Mucosa of descending colon (tissue), 3 donors: ENCODE data around the gene DIAPH2. TPM values are rescaled to one million over a fixed set of nuclear protein-coding genes. Genes with fewer than 3 reads are reported as not detected.

Source experiments
- ATAC-seq: fragments of 200-7000 bp; cut with Tn5 transposase; one replicate; pipeline ENCODE4 v1.9.1; 2020; ENCODE audit warnings: mild to moderate bottlenecking, moderate library complexity
- DNase-seq, 3 donors: peaks; one replicate each; pipeline ENCODE4 v3.0.0-alpha.2; 2020
- H3K36me3 ChIP-seq: fragments of 200-600 bp; one replicate; pipeline ENCODE4 v1.8.0; 2021; ENCODE audit warnings: low read depth, mild to moderate bottlenecking
- H3K4me1 ChIP-seq: fragments of 200-600 bp; one replicate; pipeline ENCODE4 v1.8.0; 2021; ENCODE audit warnings: low read depth, mild to moderate bottlenecking
- H3K4me3 ChIP-seq: fragments of 200-600 bp; one replicate; pipeline ENCODE4 v1.8.0; 2021; ENCODE audit warnings: mild to moderate bottlenecking
- H3K9me3 ChIP-seq: fragments of 200-600 bp; one replicate; pipeline ENCODE4 v1.8.0; 2021; ENCODE audit warnings: mild to moderate bottlenecking
- intact Hi-C, 2 donors: fragments of 100-400 bp; cut with DNase I in 1 of 2; cut with micrococcal nuclease in 1 of 2; formaldehyde crosslinking; loops; one replicate each; pipeline versions ENCODE4 v1.11.0 to v1.11.1; 2022; cut with DNase I, micrococcal nuclease
- total RNA-seq, 3 donors: library from RNA; stranded (reverse); fragmentation: NEBNext Ultra II Directional in 2 of 3; extraction: Animal tissue kit (Norgen Biotek cat#: 25700) in 2 of 3; gene quantifications; one replicate each; pipeline versions ENCODE4 v1.2.1 to v1.2.4, GENCODE V29; 2021 to 2023
- TF ChIP-seq, protein P1 (sequence below): fragments of 200-600 bp; IDR thresholded peaks from one replicate; pipeline ENCODE4 v1.8.0; 2022; ENCODE audit warnings: antibody characterized with exemption, mild to moderate bottlenecking
- donor health status: DM: no; HTN: no; CAD: no; lungs with moderate emphysema.
- donor health status: DM: no; HTN: no; CAD: no.
- donor health status: DM: no; HTN: yes; CAD: no.

Gene DIAPH2
- total RNA-seq, 3 donors from 2014 or later: 26.7 to 40.2 (median 29.6) TPM

DNA sequence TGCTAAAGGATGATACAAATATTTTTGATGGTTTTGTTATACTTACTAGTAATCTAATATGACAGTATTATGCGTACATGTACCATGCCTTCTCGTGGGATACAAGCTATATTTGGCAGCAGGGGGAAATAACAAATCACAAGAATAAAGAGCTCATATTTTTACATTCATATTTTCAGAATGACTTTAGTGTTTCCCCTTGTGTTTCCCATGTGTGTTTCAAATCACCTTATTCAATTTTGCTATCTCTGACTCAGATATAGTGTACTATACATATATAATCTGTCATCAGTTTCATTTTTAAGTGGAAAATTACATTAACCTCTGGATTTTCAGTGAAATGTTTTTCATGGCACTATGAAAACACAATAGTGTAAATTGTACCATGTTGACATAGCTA is 345.8 kb downstream of the DIAPH2 start:
- TF ChIP-seq, protein P1, sequence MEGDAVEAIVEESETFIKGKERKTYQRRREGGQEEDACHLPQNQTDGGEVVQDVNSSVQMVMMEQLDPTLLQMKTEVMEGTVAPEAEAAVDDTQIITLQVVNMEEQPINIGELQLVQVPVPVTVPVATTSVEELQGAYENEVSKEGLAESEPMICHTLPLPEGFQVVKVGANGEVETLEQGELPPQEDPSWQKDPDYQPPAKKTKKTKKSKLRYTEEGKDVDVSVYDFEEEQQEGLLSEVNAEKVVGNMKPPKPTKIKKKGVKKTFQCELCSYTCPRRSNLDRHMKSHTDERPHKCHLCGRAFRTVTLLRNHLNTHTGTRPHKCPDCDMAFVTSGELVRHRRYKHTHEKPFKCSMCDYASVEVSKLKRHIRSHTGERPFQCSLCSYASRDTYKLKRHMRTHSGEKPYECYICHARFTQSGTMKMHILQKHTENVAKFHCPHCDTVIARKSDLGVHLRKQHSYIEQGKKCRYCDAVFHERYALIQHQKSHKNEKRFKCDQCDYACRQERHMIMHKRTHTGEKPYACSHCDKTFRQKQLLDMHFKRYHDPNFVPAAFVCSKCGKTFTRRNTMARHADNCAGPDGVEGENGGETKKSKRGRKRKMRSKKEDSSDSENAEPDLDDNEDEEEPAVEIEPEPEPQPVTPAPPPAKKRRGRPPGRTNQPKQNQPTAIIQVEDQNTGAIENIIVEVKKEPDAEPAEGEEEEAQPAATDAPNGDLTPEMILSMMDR: no peak
- intact Hi-C loops: no loop called here
- H3K36me3 ChIP-seq: no peaks in the 10 kb centered on the region
- no peak overlapping the region for H3K4me3 ChIP-seq
- H3K9me3 ChIP-seq: no peaks in the 10 kb centered on the region
- DNase-seq (no peak), ATAC-seq (no peak)
- H3K4me1 ChIP-seq: no peaks in the 10 kb centered on the region

GRCh38 chrX:97030947-97031346 is 346.3 kb downstream of the DIAPH2 start:
- Histone ChIP-seq H3K4me1 (no peaks in the 10 kb centered on the region), H3K4me3 (no peak overlapping the region), H3K9me3 (no peaks in the 10 kb centered on the region), H3K36me3 (no peaks in the 10 kb centered on the region)
- TF ChIP-seq, protein P1: no peak
- intact Hi-C loops: no loop called here
- DNase-seq: no peak
- ATAC-seq: no peak

GRCh38 chrX:97039363-97040029 is 354.9 kb downstream of the DIAPH2 start:
- TF ChIP-seq, protein P1: no peak
- intact Hi-C loops: no loop called here
- DNase-seq (peak in 2 of 3 donors; percentile 25 to 46), ATAC-seq (peak; percentile 52)
- no peaks in the 10 kb centered on the region for H3K9me3 ChIP-seq
- H3K4me1 ChIP-seq: no peaks in the 10 kb centered on the region
- H3K4me3 ChIP-seq: no peak overlapping the region
- no peaks in the 10 kb centered on the region for H3K36me3 ChIP-seq

GRCh38 chrX:97045470-97045869 is 360.8 kb downstream of the DIAPH2 start:
- DNase-seq (no peak), ATAC-seq (no peak)
- Histone ChIP-seq H3K4me3 (no peak overlapping the region), H3K36me3 (no peaks in the 10 kb centered on the region), H3K9me3 (no peaks in the 10 kb centered on the region), H3K4me1 (no peaks in the 10 kb centered on the region)
- TF ChIP-seq, protein P1: no peak
- intact Hi-C loops: no loop called here

DNA sequence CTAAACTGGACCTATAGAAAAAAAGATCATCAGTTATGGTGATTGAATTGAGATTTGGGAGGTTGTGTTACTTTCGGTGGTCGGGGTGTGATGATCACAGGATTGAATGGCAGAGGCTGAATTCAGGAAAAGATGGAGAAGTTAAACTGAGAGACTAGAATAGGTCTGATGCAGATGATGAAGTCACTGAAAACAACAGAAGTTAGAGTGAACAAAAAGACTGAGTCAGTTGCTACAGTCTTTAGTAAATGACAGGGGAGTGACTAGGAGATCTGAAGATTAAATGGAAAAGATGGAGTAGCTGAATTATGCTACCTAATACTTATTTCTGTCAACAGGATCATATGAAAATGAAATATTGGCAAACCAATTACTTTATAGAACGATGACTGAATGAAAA is 362.2 kb downstream of the DIAPH2 start:
- TF ChIP-seq, protein P1: no peak
- Histone ChIP-seq H3K9me3 (no peaks in the 10 kb centered on the region), H3K4me3 (no peak overlapping the region), H3K4me1 (no peaks in the 10 kb centered on the region), H3K36me3 (no peaks in the 10 kb centered on the region)
- intact Hi-C loops: no loop called here
- DNase-seq: no peak
- no peak for ATAC-seq

- no peaks in the 10 kb centered on the region for H3K36me3 ChIP-seq
- no peak overlapping the region for H3K4me3 ChIP-seq
- TF ChIP-seq, protein P1: no peak
- intact Hi-C loops: no loop called here
- no peak for ATAC-seq
- DNase-seq: no peak
- no peaks in the 10 kb centered on the region for H3K9me3 ChIP-seq
- no peaks in the 10 kb centered on the region for H3K4me1 ChIP-seq
These were observed 365.8 kb downstream of the DIAPH2 start for GRCh38 chrX:97050392-97050791.
